Activated CD4-positive, alpha-beta T cell treated with anti-CD3 and anti-CD28 coated beads, Interleukin-2, Interleukin-6, amounts not matched to agents 100 ng/mL and 50 ng/mL, durations not matched to agents 16 hours and 8 hours (primary cell): Measurements from ENCODE around the gene TNRC6C.

ENCODE experiments used
- DNase-seq: peaks from one replicate; pipeline ENCODE4 v3.0.0-alpha.2; 2020

The TNRC6C gene

GRCh38 chr17:77957857-77958715 is at the start of gene TNRC6C:
TSS of gene TNRC6C (plus strand) at chr17:77958703. CDS start at chr17:78004207, 45,504 bp downstream.
- peak; percentile 100 for DNase-seq

- DNase-seq, result no peak
These were observed 49.3 kb upstream of the TNRC6C start for GRCh38 chr17:77909236-77909635.

GRCh38 chr17:77909816-77910215 is 48.7 kb upstream of the TNRC6C start:
- no peak for DNase-seq

- DNase-seq, result no peak
These were observed 43.9 kb upstream of the TNRC6C start for GRCh38 chr17:77914385-77915254.

- no peak for DNase-seq
These were observed 42.9 kb upstream of the TNRC6C start for GRCh38 chr17:77915594-77916021.

GRCh38 chr17:77916264-77916663 is 42.2 kb upstream of the TNRC6C start:
- DNase-seq, result no peak

- no peak for DNase-seq
These were observed 41.6 kb upstream of the TNRC6C start for GRCh38 chr17:77916703-77917481.

- DNase-seq, result no peak
These were observed 39.2 kb upstream of the TNRC6C start for GRCh38 chr17:77919276-77919675.

- no peak for DNase-seq
These were observed 35.4 kb upstream of the TNRC6C start for GRCh38 chr17:77923135-77923534.

- DNase-seq, result no peak
These were observed 34.6 kb upstream of the TNRC6C start for GRCh38 chr17:77923776-77924513.

- no peak for DNase-seq
These were observed 33.7 kb upstream of the TNRC6C start for GRCh38 chr17:77924757-77925336.

- no peak for DNase-seq
These were observed 32.5 kb upstream of the TNRC6C start for GRCh38 chr17:77925831-77926543.

GRCh38 chr17:77926981-77927380 is 31.5 kb upstream of the TNRC6C start:
- no peak for DNase-seq

GRCh38 chr17:77927777-77928518 is 30.6 kb upstream of the TNRC6C start:
- DNase-seq, result no peak

- no peak for DNase-seq
These were observed 29.9 kb upstream of the TNRC6C start for GRCh38 chr17:77928519-77929179.

- DNase-seq, result no peak
These were observed 29.3 kb upstream of the TNRC6C start for GRCh38 chr17:77929180-77929564.

GRCh38 chr17:77929871-77930436 is 28.5 kb upstream of the TNRC6C start:
- DNase-seq, result no peak

GRCh38 chr17:77930780-77931768 is 27.4 kb upstream of the TNRC6C start:
- DNase-seq, result no peak
